NCI-H146 treated with DMSO at 0.1 percent for 48 hours (cell line): ENCODE data around the gene MASP1.

Source experiments
- DNase-seq: peaks from one replicate; lab custom pipeline; 2025; ENCODE audit not compliant: unreplicated experiment; lab: John Stamatoyannopoulos, UW

MASP1 gene

DNA sequence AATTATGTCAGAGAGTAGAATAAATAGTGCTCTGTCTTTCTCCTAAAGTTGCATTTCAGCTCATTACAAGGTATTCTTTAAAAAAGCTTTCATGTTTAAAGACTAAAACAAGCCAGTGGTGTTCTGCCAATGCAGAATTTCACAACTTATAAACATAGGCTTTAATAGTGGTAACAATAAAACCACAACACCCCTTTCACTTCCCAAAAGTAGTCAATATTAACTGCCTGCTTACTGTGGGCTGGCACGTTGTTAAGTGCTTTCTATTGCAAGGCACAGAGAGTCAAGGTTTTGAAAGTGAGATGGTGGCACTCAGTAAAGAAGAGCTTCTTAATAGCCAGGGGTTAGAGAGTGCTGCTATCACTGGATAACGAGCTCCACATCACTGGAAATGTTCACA lies 102.6 kb downstream of the MASP1 start:
- no peak for DNase-seq

DNA sequence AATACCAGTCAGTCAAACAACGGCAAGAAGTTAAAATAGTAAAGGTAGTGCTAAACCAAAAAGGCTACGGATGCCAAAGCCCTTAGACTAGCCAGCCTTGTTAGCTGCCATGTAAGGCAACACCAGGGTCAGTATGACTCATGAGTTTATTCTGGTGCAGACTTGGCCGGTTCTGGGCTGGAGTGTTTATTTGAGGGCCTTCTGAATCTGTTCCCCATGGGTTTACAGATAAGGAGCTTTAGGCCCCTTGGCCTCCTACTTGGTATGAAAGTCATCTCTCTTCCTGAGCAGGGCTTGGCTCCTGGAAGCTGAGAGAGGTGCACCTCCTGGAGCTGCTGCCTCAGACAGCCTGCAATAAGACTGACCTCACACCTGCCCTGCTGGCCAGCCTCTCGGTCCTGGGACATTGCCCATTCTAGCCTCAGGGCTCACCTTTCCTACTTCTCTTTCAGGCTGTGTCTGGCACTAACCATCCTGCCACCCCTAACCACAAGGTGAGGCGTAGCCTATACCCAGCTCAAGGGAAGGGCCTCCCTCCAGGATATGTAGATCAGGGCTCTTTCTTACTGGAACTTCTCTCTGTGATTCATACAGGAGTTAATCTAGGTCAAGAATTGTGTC lies 104.6 kb downstream of the MASP1 start:
- no peak for DNase-seq

DNA sequence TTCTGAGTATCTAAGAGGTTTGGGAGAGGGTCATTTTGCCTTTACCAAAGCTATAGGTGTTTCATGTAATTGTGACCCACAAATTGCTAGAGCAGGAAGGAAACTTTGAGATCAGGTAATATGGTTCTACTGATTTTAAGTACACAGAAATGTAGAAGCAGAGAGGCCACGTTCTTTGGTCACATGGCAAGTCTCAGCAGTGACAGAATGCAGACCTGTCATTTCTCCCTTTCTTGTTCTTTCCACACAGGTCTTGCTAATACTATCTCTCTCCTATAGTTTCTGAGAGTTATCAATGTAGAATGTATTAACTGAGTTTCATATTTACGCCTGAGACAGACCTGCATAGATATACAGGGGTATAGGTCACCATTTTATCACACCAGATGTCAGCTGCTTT lies 105.2 kb downstream of the MASP1 start:
- DNase-seq, result no peak

DNA sequence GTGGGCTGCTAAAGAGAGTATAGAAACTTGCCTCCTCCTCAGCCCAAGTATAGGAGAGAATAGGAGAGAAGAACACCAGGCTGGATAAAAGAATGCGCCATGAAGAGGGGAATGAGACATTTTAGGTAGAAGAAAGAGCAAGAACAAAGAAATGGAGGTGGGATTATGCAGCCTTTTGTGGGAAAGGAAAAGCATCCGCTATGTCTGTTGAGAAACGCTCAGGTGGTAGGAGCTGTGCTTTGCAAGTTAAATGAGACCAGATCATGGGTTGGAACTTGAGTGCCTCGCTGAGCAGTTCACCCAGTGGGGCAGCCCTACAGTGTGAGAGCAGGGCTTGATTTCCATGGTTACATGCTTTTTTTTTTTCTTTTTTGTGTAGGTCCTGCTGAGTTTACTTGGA lies 105.8 kb downstream of the MASP1 start:
- DNase-seq, result no peak
